Upper lobe of left lung (tissue), 4 donors: ENCODE results near the gene TRIOBP.

Experiments
- EP300 ChIP-seq, 4 donors: sonication (generic); formaldehyde crosslinking; IDR thresholded peaks; one replicate each; pipeline ENCODE4 v1.5.1; 2017; ENCODE audit warnings: antibody characterized with exemption in 4 of 4, control low read depth in 2 of 4
- POLR2A ChIP-seq, 4 donors: fragments of 450-650 bp; IDR thresholded peaks; one replicate each; pipeline ENCODE4 v1.5.1; 2016 to 2017; ENCODE audit warnings: antibody characterized with exemption in 4 of 4, mild to moderate bottlenecking in 2 of 4
- POLR2AphosphoS5 ChIP-seq, 2 donors: sonication (generic); formaldehyde crosslinking; IDR thresholded peaks; one replicate each; pipeline ENCODE4 v1.5.1; 2017; ENCODE audit warnings: antibody characterized with exemption in 2 of 2
- TF ChIP-seq, protein P1 (sequence below), 6 experiments: fragments of 450-650 bp in 4 of 6; fragments of 200-600 bp in 2 of 6; sonication (generic) in 2 of 6; IDR thresholded peaks; one replicate each; pipeline ENCODE4 v1.5.1; 2016 to 2019; ENCODE audit warnings: antibody characterized with exemption in 6 of 6

DNA sequence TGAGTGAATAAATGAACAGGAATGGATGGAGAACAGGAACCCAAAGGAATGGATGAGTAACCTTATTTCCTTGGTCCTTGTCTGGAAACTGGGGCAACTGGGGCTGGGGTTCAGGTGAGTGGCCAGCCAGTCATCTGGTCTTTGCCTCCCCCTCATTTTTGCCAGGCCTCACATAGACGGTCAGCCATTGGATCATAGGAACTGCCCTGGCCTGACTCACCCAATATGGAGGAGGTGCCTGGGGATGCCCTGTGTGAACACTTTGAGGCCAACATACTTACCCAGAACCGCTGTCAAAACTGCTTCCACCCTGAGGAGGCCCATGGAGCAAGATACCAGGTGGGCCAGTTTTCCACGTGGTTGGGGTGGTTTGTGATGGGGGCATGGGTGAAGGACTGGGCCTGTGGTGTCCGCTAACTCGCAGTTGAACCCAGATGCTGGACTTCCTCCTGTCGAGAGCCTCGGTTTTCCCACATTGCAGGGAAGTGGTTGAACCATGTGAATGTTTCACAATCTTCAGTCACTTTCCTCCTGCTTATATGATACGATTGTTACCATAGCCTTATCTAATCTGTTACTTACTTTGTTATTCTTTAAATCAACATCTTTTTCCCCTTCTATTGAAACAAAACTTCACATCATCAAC, 4.4 kb downstream of the TRIOBP start:
- TF ChIP-seq, protein P1, sequence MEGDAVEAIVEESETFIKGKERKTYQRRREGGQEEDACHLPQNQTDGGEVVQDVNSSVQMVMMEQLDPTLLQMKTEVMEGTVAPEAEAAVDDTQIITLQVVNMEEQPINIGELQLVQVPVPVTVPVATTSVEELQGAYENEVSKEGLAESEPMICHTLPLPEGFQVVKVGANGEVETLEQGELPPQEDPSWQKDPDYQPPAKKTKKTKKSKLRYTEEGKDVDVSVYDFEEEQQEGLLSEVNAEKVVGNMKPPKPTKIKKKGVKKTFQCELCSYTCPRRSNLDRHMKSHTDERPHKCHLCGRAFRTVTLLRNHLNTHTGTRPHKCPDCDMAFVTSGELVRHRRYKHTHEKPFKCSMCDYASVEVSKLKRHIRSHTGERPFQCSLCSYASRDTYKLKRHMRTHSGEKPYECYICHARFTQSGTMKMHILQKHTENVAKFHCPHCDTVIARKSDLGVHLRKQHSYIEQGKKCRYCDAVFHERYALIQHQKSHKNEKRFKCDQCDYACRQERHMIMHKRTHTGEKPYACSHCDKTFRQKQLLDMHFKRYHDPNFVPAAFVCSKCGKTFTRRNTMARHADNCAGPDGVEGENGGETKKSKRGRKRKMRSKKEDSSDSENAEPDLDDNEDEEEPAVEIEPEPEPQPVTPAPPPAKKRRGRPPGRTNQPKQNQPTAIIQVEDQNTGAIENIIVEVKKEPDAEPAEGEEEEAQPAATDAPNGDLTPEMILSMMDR (IDR thresholded peaks at IDR 0.05) = no peak
- TF ChIP-seq POLR2A (IDR thresholded peaks at IDR 0.05) (no peak), POLR2AphosphoS5 (IDR thresholded peaks at IDR 0.05) (no peak), EP300 (IDR thresholded peaks at IDR 0.05) (no peak)
